B cell (primary cell): ENCODE measurements around the gene OTOA.

Experiments used
- EZH2 ChIP-seq: IDR thresholded peaks from 2 replicates; pipeline ENCODE4 v1.6.1; 2012; ENCODE audit warnings: borderline replicate concordance, low read depth, mild to moderate bottlenecking, moderate library complexity, low read length; ENCODE audit not compliant: insufficient read depth, poor library complexity, severe bottlenecking
- TF ChIP-seq, protein P1 (sequence below): fragments of 200-600 bp; IDR thresholded peaks from one replicate; pipeline ENCODE4 v1.8.0; 2022; ENCODE audit warnings: antibody characterized with exemption, mild to moderate bottlenecking

DNA sequence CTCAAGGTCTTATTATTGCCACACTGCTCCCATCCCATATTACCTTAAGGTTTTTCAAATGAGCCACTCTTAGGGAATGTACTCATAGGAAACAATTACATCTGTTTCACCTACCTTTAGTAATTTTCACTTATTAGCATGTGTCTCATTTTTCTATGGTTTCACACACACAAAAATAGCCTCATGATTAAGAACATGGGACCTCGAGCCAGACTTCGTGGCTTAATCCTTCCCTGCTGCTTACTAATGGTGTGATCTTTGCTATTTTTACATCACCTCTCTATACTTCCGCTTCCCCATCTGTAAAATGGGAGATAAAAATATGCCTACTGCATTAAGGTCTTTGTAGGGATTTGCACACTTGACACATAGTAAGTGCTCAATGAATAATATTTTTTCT, 38.5 kb downstream of the OTOA start:
- TF ChIP-seq, protein P1, sequence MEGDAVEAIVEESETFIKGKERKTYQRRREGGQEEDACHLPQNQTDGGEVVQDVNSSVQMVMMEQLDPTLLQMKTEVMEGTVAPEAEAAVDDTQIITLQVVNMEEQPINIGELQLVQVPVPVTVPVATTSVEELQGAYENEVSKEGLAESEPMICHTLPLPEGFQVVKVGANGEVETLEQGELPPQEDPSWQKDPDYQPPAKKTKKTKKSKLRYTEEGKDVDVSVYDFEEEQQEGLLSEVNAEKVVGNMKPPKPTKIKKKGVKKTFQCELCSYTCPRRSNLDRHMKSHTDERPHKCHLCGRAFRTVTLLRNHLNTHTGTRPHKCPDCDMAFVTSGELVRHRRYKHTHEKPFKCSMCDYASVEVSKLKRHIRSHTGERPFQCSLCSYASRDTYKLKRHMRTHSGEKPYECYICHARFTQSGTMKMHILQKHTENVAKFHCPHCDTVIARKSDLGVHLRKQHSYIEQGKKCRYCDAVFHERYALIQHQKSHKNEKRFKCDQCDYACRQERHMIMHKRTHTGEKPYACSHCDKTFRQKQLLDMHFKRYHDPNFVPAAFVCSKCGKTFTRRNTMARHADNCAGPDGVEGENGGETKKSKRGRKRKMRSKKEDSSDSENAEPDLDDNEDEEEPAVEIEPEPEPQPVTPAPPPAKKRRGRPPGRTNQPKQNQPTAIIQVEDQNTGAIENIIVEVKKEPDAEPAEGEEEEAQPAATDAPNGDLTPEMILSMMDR, result no peak
- no peak for TF ChIP-seq EZH2
